Measurements from ENCODE around the gene RADIL.
A peak's percentile ranks its signal among the peaks of the same experiment; 100 is the strongest.

Gene RADIL

DNA sequence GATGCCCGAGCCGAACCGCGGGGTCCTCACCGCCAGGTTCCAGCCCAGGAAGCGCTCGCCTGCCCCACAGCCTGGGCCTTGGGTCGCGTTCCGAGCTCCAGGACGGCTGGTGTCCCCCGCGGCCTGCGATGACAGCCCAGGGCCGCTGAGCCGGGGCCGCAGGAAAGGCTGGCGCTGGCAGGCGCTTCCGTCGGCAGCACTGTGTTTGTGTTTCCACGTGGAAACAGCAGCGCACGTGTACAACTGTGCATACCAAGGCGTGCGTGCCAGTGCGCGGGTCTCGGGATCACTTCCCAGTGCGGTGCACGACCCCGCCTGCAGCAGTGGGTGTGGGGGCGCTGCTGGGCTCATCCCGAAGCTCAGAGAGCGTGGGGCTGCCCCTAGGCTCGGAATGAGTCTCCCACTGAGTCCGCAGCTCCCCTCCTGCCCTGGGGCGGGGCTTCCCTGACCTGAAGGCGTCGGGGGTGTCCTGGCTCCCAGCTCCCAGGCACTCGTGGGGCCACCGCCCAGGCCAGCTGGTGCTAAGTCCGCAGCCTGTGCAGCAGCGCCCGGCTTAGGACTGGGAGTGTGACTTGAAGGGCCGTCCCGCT, 90.9 kb downstream of the RADIL start:
- no peak for DNase-seq (ENCODE audit: low read depth)

DNA sequence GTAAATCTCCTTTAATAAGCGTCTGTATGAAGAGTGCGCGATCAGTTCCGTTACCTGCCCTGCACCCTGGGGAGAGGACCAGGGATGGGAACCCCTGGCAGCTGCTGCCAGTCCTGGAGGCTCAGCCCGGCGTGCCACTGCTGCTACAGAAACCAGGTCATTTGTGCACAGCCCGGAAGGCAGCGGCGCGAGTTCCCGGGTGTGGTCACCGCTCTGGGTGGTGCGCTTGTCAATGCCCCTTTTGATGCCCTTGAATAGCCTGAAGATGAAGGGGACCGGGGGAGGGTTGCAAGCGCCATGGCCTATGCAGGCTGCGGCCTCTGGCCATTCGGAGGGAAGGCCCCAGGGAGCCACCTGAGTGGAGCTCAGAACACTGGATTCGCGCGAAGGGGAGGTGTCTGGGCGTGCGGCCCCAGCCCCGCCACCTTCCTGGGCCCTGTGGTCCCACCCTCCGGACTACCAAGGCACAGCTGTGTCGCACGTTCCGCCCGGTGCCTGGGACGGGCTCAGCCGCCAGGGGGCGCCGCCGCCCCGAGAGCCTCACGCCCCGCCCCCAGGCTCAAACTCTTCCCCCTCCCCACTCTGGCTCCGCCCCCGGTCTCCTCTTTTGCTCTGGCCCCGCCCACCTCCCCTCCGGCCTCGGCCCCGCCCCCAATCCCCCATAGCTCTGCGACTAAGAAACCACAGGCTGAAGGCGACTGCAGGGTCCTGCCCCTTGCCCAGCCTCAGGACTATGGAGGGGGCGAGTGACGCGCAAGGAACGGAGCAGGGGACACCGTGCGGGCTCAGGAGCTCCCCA, 91.6 kb downstream of the RADIL start:
- DNase-seq (ENCODE audit: low read depth): peak; percentile 60

DNA sequence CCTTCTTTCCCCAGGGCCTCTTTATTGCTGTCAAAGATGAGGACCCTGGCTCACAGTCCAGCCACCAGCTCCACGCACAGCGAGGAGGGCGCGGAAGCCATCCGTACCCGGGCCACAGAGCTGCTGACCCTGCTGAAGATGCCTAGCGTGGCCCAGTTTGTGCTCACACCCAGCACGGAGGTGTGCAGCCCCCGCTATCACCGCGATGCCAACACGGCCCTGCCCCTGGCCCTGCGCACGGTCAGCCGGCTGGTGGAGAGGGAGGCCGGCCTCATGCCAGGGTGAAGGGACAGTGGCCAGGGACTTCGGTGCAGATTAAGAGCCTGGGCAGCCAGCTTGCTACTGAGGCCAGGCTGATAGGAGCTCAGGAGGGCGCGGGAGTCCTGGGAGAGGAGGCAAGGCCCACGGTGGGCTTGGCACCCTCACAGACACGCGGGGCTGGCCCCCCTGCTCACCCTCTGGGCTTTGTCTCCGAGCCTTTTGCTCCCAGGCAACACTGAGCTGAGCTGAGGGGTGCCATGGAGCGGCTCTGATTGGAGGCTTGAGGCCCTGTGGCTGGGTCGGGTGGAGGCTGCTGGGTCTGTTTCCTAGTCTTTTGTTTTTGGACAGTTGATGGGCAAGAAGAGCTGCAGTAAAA, 92.3 kb downstream of the RADIL start:
- no peak for DNase-seq (ENCODE audit: low read depth)

DNA sequence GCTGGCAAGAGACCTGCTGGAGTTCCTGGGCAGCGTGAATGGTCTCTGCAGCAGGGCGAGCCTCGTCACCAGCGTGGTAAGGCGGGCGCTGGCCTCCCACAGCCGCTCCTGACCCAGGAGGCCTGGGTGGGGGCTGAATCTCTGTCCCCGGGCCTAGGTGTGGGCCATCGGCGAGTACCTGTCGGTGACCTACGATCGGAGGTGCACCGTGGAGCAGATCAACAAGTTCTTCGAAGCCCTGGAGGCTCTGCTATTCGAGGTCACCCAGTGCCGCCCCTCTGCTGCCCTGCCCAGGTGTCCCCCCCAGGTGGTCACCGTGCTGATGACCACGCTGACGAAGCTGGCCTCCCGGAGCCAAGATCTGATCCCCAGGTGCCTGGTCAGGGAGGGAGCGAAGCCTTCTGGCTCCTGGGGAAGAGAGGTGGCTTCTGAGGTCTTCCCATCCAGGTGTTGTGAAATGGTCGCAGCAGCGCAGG, 93.0 kb downstream of the RADIL start:
- no peak for DNase-seq (ENCODE audit: low read depth)

DNA sequence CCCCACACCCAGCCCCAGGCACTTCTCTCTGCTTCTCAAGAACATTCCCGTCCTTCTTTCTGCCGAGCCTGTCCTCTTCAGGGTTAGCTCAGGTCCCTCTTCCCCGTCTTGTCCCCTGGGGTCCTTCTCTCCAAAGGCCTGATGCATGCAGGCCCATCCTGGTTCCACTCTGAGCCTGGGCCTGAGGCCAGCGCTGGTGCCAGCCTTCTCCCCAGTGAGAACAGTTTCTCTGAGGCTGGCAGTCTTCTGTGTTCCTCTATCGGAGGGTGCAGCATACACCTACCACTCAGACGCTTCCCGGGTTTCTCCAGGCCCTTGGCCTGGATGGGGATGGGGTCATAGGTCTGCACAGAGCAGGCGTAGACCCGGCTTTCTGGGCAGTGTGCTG, 93.4 kb downstream of the RADIL start:
- DNase-seq (ENCODE audit: low read depth): no peak

DNA sequence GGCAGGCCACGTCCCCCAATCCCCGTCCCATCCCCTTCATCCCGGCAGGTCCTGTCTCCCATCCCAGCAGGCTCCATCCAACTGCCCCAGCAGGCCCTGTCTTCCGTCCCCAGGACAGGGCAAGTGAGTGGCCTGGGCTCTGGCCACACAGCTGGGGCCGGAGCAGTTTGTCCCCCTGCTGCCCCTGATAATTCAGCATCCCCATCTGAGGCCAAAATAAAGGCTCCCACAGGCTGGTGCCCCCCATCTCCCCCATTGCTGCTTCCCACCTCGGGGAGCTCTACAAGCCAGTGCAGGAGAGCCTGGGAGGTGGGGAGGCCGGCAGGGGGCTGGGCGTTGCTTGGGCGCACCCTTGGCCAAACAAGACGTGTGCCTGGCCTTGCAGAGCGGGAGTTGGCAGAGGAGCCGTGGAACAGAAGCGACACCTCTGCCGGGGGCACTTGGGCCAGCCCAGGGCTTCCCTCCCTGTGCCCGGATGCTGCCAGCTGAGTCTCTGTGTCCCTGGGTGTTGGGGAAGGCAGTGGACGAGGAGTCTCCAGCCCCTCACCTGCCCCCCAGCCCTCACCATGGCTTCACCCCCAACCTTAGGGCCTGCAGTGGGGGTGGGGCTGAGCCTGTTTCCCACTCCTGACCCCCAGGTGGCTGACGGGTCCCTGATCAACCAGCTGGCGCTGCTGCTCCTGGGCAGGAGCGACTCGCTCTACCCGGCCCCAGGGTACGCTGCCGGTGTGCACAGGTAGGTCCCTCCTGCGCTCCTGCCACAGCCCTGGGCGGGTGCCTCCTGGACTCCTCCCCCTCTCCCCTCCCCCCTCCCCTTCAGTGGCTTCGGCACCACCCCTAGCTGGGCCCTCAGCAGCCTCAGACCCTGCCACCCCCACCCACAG, 94.1 kb downstream of the RADIL start:
- DNase-seq (ENCODE audit: low read depth): no peak

DNA sequence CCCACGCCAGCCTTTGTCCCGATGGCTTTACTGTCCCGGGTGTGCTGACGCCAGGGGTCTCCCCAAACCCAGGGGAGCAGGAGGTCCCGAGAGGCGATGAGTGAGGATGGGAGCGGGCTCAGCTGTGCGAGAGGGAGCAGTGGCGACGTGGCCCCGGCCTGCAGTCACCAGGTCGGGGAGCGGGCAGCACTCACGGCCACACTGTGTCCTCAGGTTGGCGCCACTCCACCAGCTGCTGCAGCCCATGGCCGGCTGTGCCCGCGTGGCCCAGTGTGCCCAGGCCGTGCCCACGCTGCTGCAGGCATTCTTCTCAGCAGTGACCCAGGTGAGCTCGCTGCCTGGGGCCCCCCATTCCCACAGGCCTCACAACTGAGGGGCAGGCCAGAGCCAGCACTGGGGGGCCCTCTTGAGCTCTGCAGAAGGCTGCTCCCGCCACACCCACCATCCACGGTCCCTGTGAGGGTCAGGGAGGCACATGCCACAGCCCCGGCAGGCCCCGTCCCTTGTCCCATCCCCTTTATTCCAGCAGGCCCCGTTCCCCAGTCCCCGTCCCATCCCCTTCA, 94.8 kb downstream of the RADIL start:
- DNase-seq (ENCODE audit: low read depth): no peak

DNA sequence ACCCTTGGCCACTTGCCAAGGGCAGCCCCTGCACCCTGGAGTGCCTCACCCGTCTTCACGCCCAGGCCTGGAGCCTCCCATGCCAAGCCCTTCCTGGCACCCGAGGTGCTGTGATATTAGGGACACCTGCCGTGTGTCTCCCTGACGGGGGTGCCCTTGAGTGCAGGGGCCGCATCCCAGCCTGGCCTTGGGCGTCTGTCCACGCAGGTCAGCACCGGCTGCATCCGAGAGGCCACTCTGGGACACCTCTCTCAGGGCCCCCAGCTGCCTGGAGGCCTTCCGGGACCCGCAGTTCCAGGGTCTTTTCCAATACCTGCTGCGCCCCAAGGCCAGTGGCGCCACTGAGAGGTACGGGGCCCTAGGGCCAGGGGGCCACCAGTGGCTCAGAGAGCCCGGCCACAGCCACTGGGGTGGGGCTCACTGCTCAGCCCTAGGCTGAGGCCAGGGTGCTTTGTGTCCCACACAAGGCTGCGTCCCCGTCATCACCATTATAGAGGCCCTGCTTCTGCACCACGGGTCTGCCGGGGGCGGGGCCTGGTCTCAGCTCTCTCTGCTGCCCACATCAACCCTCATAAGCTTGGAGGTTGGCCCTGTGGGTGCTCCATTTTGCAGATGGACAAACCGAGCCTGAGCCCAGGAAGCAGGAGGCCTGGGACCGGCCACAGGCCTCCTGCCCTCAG, 95.4 kb downstream of the RADIL start:
- DNase-seq (ENCODE audit: low read depth): no peak

DNA sequence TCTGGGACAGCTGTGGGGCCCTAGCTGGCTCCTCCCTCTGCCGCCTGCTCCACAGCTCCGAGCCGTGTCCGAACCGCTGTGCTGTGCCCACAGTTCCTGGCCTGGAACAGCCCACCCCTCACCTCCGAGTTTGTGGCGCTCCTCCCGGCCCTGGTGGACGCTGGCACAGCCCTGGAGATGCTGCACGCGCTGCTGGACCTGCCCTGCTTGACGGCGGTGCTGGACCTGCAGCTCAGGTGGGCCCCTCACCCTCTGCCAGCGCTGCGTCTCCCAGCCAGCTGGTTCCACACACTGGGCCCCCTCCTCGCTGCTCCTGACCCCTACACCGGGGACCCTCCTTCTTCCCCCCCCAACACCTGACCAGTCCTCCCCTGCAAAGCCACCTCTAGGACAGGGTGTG, 96.0 kb downstream of the RADIL start:
- no peak for DNase-seq (ENCODE audit: low read depth)

DNA sequence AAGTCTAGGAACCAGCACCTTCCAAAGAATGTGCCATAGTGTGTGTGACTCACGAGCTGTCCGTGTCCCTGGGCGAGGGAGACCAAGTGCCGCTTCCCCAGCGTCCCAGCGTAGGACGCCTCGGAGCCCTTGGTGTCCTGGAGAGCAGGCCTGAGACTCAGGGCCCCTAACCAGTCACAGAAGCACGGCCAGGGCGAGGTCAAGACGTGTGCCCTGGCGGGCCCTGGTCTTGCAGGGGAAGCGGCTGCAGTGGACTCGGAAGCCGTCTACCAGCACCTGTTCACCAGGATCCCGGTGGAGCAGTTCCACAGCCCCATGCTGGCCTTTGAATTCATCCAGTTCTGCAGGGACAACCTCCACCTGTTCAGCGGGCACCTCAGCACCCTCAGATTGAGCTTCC, 97.5 kb downstream of the RADIL start:
- DNase-seq (ENCODE audit: low read depth): no peak

DNA sequence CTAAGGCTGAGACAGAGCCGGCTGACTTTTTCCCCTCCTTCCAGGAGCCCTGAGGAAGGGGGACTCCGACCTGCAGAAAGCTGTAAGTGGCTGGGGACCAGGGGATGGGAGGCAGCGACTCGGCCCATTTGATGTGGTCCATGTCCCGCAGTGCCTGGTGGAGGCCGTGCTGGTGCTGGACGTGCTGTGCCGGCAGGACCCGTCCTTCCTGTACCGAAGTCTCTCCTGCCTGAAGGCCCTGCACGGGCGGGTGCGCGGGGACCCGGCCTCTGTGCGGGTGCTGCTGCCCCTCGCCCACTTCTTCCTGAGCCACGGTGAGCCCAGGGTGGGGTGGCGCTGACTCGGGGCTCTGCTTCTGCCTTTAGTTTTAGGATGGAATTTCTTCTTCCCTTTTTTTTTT, 98.1 kb downstream of the RADIL start:
- no peak for DNase-seq (ENCODE audit: low read depth)

DNA sequence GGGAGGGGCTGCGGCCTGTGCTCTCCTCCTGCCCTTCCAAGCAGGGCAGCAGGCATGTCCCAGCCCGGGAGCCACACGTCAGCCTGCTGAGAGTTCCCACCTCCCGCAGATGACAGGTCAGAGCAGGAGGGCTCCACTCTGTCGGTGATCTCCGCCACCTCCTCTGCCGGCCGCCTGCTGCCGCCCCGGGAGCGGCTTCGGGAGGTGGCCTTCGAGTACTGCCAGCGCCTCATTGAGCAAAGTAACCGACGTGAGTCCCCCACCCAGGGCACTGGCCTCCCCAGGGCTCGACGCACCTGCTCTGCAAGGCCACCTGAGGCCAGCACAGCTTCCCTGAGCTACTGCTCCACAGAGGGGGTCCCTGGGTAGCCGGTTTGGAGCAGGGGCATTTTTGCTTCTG, 98.7 kb downstream of the RADIL start:
- no peak for DNase-seq (ENCODE audit: low read depth)

DNA sequence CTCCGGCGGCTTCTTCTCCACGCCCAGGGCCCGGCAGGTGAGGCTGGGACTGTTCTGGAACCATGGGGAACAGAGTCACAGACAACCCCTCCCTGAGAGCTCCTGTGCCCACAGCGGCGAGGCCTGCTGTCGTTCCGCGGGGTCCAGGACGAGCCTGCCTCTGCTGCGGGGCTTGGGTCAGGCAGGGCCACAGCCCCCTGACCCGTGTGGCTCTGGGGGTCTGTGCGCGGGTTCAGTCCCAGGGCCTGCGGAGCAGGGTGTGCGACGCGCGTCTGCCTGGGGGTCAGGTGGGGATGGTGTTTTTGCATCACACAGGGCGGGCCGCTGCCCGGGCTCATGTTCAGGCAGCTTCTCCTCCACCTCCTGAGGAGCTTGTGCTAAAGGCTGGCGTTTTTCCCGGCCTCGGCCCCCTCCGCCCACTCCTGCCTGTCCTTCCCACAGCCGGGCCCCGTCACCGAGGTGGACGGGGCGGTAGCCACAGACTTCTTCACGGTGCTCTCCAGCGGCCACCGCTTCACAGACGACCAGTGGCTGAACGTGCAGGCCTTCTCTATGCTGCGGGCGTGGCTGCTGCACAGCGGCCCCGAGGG, 99.7 kb downstream of the RADIL start:
- DNase-seq (ENCODE audit: low read depth): no peak

DNA sequence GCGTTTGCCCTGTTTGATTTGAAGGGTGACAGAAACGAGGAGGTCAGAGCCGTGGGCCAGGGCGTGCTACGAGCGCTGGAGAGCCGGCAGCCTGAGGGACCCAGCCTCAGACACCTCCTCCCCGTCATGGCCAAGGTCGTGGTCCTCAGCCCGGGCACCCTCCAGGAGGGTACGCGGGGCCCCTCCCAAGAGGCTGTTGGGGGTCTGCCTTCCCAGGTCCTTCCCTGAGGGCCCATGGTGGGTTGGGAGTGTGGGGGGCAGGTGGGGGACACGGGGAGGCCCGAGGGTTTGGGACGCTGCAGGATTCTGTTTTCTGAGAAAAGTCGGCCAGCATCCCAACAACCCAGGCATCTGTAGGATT, 100.2 kb downstream of the RADIL start:
- DNase-seq (ENCODE audit: low read depth): no peak

DNA sequence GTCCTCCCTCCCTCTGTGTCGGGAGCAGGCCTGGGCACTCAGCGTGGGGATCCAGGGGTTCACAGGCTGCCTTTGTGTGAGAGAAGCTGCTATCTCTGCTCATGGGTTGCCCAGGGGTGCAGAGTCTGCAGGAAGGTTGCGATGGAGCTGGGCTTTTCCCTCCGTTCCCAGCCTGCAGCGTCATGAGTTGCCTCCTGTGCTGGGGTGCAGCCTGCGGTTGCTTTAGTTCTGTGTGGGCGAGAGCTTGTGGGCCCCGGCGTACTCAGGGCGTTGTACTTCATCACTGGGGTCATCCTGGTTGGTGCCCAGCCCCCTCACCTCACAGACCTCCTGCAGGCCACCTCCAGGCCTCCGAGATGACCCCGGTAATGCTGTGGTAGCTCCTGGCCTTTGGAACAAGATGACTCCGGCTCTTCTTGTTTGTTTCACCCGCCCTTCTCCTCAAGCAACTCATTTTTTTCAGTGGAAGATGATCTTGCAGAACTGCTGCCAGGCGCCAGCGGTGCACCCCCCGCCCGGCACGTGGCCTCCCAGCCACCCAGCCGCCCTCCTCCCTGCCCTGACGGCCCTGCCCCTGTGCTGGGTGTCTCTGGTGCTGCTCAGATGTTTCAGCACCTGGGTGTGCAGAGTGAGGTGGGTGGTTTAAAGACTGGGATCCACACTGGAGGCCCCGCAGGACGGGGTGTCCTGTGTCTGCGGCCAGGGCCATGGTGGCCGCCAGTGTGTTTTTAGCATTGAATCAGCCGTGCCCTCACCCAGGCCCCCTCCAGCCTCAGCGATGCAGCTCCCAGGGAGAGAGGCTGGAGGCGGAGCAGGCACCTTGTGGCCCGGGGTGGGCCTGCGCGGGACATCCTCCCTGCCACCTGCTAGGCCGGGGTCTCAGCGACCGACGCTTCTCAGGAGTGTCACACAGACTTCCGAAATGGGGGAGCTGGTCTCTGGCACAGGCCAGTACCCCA, 100.9 kb downstream of the RADIL start:
- no peak for DNase-seq (ENCODE audit: low read depth)

DNA sequence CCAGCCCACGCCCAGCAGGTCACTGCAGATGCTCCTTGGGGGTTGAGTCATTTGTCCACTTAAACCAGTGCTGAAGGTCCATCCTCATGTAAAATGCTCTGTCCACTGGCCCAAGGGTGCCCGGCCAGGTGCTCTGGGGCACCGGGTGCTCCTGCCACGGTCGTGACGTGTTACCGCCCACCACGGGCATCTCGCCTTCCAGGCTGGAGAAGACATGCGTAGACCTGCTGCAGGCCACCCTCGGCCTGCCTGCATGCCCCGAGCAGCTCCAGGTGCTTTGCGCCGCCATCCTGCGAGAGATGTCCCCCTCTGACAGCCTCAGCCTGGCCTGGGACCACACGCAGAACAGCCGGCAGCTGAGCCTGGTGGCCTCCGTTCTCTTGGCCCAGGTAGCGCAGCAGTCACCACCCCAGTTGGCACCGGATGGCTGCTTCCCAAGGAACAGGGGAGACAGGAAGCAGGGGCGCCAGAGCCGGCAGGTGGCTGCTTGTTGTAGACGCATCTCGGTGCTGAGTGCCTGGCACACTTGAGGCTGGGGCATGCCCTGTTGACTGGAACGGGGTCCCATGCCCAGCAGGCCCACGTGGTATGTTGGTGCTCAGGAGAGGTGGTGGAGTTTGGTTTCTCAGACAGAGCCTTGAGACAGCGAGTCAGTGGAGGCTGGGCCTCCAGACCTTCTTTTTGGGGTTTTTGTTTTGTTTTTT, 102.0 kb downstream of the RADIL start:
- DNase-seq (ENCODE audit: low read depth): no peak

DNA sequence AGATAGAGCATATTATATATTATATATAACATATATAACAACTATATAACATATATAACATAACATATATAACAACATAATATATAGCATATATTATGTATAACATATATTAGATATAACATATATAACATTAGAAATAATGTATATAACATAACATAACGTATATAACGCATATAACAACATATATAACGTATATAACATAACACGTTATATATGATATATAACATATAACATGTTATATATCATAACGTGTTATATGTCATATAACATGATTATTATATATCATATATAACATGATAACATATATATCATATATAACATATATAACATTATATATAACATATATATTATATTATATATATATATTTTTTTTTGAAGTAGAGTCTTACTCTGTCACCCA, 104.4 kb downstream of the RADIL start:
- no peak for DNase-seq (ENCODE audit: low read depth)

DNA sequence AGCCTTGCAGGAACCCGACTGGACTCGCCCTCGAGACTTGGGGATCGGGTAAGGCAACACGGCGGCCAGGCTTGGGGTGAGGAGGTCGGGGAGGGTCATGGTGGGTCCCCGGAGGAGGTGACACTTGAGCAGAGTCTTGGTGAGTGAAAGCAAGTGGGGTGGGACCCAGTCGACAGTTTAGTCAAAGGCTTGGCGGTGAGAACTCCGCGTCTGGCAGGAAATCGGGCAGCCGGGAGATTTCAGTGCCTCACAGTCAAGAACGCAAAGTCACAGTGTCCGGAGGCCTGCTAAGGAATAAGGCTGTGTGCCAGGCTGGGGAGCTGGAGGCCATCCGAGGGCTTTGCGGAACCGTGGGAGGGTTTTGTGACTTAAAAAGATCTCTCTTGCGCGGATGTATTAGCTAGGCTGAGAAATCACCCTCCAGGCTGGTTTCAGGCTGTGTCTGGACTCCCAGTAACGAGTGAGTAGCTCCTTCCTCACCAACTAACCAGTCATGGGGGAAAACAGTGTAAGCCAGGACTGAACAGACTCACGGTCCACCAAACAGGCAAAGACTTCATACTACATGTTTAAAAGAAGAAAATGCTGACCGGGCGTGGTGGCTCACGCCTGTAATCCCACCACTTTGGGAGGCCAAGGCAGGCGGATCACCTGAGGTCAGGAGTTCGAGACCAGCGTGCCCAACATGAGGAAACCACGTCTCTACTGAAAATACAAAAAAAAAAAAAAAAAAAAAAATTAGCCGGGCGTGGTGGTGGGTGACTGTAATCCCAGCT, 107.5 kb downstream of the RADIL start:
- DNase-seq (ENCODE audit: low read depth): peak; percentile 26

Measured in stimulated activated CD8-positive, alpha-beta memory T cell treated with anti-CD3 and anti-CD28 coated beads, Interleukin-12 subunit alpha, Interleukin-12 subunit beta, amount 100 ng/mL, for 4 hours (primary cell).